ENCODE measurements around the gene GRAP.

GRAP gene

GRCh38 chr17:19001907-19002590 lies 44.7 kb downstream of the GRAP start:
- DNase-seq = no peak

DNA sequence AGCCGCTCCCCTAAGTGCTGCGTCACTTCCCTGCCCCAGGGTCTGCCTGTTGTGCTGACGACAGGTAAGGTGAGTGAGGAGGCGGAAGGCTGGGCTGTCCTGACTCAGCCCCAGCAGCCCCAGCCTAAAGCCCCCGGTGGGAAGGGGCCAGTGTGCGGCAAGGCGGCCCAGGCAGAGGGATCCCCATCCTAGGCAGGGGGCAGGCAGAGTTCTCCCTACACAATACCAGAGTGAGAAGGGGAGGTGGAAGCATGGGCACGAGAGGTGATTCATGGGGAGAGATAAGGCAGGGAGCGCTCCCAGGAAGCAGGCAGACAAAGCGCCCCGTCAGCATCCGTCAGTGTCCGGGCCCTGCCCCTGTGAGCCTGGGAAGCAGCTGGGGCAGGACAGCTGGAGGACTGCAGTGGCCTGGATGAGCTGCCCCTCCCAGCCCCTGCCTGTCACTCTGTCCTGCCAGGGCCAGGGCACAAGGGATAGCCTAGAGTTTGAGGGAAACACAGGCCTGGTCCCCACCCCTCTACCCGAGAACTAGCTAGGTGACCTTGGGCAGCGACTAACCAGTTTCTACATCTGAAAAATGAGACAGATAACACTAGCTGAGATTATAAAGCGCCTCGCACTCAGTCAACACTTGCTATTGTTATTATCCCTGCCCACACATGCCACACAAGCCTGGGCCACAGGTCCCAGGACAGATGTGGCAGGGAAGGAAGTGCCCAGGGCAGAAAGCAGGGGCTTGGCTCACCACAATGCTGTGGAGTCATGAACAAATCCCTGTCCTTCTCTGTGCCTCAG lies 46.0 kb downstream of the GRAP start:
- DNase-seq = no peak

GRCh38 chr17:18999911-19000310 lies 46.8 kb downstream of the GRAP start:
- no peak for DNase-seq

DNA sequence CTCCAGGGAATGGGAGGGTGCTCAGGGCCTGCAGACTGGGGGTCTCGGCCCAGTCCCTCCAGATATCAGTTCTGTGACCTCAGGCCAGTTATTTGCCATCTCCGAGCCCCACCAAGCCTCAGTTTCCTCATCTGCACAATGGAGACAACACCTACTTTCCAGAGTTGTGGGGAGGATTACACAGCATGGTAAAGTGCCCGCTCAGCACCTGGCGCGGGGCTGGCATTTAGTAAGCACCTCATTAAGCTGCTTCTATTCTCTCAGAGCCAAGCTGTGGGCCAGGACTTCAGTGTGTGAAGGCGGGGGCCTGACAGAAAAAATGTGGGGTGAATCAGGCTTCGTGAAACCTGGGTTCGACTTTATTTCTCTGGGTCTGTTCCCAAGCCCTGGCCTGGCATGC lies 47.4 kb downstream of the GRAP start:
- DNase-seq = no peak

DNA sequence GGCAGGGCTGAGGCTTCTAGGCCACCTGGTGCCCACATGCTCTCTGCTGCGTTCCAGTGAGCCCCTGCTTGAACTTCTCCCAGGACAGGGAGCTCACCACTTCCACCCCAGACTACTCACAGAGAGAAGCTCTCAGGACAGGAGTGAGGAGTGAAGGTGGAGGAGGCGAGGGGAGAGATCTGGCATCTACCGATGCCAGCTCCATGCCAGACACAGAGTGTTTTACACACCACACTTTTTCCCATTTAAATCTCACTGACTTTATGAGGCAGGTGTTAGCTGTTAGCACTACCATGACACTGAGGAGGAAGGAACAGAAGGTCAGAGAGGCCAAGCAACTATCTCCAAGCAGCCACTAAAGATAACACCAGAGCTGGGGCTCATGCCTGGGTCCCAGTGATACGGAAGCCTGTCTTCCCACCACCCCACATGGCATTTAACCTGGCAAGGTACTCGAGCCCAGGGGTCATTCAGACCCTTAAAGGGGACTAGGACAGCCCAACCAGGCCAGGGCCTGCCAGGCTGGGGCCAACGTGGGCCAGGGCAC lies 49.0 kb downstream of the GRAP start:
- no peak for DNase-seq

- no peak for DNase-seq
These were observed 50.3 kb downstream of the GRAP start for GRCh38 chr17:18996458-18996857.

- no peak for DNase-seq
These were observed 51.5 kb downstream of the GRAP start for GRCh38 chr17:18995220-18995619.

DNA sequence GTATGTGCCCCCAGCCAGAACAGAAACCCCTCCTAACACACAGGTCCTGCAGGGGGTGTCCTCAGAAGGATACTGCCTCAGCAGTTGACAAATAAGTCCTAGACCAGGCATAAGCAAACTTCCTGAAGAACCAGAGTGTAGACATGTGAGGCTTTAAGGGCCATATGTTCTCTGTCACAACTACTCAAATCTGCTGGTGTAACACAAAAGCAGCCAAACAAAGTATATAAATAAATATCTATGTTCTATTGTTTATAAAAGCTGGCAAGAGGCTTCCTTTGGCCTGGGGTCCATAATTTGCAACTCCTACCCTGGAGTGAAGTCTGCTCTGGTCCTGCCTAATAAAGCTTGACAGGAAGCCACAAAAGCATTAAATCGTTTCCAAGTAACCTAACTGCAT lies 52.1 kb downstream of the GRAP start:
- no peak for DNase-seq

GRCh38 chr17:18993905-18994526 lies 52.7 kb downstream of the GRAP start:
- no peak for DNase-seq

DNA sequence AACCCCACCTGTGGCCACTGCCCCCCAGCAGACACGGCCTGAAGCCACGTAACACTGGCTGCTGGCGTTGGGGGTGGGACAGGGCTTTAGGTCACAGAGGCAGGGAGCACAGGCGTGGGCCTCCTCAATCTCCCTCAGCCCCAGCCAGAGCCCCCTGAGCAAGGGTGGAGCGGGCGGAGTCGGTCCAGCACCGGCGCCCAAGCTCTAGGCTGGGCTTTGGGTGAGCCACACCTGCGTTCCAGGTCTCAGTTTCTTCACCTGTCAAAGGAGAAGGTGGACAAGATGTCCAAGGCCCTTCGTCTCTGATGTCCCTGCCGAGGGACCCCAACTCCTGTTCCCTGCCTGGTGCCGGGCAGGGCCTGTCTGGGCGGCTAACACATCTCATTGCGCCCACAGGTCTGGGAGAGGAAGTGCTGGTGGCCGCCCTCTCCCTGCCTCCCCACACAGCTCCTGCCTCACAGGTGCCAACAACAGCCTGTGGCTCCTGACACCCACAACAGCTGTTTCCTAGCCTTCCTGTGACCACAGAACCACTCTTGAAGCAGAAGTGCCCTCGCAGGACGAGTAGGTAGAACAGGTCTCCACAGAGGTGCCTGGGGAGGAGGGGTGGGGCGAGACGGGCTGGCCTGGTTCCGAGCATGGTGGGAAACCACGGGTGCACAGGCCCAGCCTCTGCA lies 54.2 kb downstream of the GRAP start:
- no peak for DNase-seq

- DNase-seq = no peak
These were observed 55.0 kb downstream of the GRAP start for GRCh38 chr17:18991531-18992315.

- DNase-seq = no peak
These were observed 56.4 kb downstream of the GRAP start for GRCh38 chr17:18990331-18990730.

DNA sequence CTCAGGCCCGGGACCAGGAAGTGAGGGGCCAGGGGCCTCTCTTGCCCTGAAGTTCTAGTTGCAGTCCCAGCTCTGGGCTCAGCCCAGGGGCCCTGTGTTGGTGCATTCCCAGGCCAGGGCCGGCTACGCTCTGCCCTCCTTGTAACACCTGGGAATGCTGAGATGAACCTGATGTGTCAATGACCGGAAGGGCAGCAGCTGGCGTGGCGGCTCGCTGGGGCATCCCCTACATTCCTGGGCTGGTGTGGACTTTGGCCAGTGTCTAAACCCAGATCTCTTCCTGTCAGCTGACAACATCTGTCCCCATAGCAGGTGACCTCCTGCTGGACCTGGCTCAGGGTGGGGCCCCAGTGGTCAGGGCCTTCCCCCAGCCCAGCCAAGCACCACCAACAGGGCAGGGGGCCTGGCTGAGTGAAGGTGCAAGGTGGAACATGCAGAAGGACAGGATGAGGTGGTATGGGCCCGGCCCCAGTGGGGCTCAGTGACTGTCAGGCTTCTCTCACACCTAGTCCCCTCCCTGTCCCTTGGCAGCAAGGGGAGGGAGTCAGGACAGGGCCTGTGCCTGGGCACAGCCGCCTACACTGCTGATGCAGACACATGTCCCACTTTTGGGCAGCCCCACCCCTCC lies 58.1 kb downstream of the GRAP start:
- no peak for DNase-seq

GRCh38 chr17:18987862-18988545 lies 58.8 kb downstream of the GRAP start:
- no peak for DNase-seq

DNA sequence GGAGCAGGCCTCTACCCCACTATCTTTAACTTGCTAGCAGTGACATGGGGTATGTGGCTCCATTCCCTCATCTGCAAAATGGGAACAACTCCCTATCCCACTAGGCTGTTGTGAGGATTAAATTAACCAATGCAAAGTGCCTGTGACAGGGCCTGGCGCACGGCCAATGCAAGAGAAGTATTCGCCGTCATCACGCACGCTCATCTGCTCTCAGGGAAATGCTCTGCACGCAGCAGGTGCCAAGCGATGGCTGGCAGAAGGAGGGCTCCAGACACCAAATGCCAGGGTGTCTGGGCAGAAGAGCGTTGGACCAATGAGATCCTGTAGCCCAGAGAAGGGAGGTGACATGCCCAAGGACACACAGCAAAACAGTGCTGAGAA lies 59.5 kb downstream of the GRAP start:
- DNase-seq = no peak

DNA sequence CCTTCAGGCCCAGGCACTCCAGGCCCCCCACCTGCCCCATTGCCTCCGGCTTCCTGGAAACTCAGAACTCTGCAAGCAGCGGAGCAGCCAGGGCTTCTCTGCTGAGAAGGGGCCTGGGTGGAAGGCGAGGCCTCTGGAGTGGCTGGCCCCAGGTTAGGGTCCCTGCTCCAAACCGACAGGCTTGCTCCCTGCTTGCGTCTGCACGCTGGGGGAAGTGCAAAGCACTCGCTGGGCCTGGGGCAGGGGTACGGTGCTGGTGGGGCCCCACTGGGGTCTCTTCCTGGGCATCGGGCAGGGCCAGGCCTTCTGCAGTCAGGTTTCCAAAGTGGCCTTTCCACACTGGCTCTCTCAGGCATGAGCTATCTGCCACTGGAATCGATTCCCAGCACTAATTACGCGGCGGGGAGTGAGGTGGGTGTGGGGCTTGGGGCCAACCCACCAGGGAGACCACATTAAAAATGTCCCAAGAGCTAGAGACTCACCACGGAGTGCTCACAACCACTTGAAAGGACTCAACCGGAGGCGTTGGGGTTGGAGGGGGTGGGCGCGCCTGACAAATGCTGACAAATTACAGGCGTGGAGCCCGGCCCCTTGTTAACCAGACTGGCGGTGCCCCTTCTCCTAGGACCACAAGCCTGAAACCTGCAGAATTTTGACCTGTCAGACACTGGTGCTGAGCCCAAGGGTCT lies 60.1 kb downstream of the GRAP start:
- no peak for DNase-seq

DNA sequence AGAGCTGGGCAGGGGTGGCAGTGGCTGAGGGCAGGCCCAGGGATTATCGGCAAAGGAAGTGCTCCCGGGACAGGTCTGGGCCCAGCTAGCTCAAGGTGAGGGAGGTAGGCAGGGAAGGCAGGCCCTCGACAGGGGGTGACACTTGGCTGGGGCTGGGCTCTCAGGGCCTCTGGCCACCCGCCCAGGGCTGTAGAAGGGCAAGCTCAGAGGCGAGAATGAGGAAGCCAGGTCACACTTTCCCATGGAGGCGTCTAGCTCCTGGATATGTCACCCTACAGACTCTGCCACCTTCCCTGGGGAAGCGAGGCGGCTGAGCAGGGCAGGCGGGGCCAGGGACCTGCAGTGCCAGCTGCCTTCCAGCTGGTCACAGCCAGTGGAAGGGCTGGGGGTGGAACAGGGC lies 61.3 kb downstream of the GRAP start:
- no peak for DNase-seq

DNA sequence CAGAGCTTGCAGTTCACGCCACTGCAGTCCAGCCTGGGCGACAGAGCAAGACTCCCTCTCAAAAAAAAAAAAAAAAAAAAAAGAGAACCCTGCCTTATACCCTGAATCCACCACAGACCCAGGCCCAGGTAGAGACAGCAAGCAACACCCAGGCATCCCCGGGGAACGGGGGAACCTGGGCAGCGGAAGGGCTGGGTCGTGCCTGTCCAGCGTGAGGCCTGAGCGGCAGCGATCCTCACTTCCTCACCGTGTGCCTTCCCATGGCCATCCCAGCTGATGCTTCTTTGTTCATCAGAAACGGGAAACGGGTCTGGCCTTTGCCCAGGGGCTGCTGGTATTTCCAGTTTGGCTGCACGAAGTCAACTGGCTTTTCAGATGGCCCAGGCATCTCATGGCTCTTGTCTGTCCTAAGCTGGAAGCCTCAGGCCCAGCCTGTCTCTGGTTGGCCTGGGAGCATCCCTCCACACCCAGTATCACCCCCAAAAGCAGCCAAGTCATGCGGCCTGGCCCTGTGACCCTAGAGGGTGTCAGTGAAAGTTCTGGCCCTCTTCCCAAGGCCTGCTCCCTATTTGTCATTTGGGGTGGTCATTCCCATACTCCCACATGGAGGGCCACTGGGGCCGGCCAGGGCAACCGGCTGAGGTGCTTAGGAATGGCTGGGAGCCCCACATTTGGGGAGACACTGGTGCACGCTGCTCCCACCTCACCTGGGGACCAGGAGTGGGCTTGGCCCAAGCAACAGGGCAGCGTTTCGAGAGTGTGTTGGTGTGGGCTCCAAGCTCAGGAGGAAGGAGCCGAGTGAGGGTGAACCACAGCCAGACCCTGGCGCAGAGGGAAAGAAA lies 62.3 kb downstream of the GRAP start:
- DNase-seq = no peak

- no peak for DNase-seq
These were observed 64.9 kb downstream of the GRAP start for GRCh38 chr17:18981642-18982424.

All from SHP77 treated with DMSO at 0.1 percent for 48 hours (cell line).